Measurements from ENCODE around the gene NOVA2. TPM values are rescaled to one million over a fixed set of nuclear protein-coding genes. Genes with fewer than 3 reads are reported as not detected.
A peak's percentile ranks its signal among the peaks of the same experiment; 100 is the strongest.

NOVA2 gene
- polyA plus RNA-seq, 1 of the 3 experiments (the other 2 are of a cell fraction) = 1.9 TPM

- TF ChIP-seq, protein P1, sequence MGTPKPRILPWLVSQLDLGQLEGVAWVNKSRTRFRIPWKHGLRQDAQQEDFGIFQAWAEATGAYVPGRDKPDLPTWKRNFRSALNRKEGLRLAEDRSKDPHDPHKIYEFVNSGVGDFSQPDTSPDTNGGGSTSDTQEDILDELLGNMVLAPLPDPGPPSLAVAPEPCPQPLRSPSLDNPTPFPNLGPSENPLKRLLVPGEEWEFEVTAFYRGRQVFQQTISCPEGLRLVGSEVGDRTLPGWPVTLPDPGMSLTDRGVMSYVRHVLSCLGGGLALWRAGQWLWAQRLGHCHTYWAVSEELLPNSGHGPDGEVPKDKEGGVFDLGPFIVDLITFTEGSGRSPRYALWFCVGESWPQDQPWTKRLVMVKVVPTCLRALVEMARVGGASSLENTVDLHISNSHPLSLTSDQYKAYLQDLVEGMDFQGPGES (IDR thresholded peaks at IDR 0.05; ENCODE audit: low read depth, low read length) = no peak
Measured at GRCh38 chr19:45935267-45935666, 38.4 kb downstream of the NOVA2 start (continued).

GRCh38 chr19:45934551-45935230, 39.0 kb downstream of the NOVA2 start:
- H3K4me3 ChIP-seq (ENCODE audit: low read depth in 2 of 2, low read length in 1 of 2) = no peak overlapping the region
- no peaks in the 10 kb centered on the region for H3K4me1 ChIP-seq (ENCODE audit: control insufficient read depth in 1 of 2, insufficient read depth in 2 of 2, low read depth in 1 of 2, low read length in 1 of 2)
- no peaks in the 10 kb centered on the region for H3F3A ChIP-seq (replicated peaks; ENCODE audit: insufficient read depth)
- no peaks in the 10 kb centered on the region for H3K79me2 ChIP-seq (ENCODE audit: insufficient read depth)
- H3K9me3 ChIP-seq = no peaks in the 10 kb centered on the region
- no peaks in the 10 kb centered on the region for H3K36me3 ChIP-seq (replicated peaks in 1 of 2; ENCODE audit: control insufficient read depth in 1 of 2, insufficient read depth in 2 of 2, low read length in 1 of 2)
- ChIA-PET CTCF (interaction anchor here (1.3 kb wide), 1 partner anchor 71 kb away, joined by 3 read pairs; no protein-coding TSS in a partner anchor), POLR2A (no interaction called here)
- no peaks in the 10 kb centered on the region for H4K20me1 ChIP-seq (ENCODE audit: insufficient read depth)
- H3K9me2 ChIP-seq = no peaks in the 10 kb centered on the region
- 58% methylated on average over 19 of the region's 19 CpGs for WGBS (ENCODE audit: low lambda C conversion rate)
- H3K27ac ChIP-seq (ENCODE audit: low read depth in 2 of 2, low read length in 1 of 2) = no peak overlapping the region
- H3K27me3 ChIP-seq (ENCODE audit: insufficient read depth) = no peaks in the 10 kb centered on the region
- no peak overlapping the region for H3K9ac ChIP-seq
- H3K4me2 ChIP-seq = no peak overlapping the region
- DNase-seq = peak; percentile 49
- TF ChIP-seq RXRA (IDR thresholded peaks at IDR 0.05; ENCODE audit: borderline replicate concordance, low read depth) (no peak), JUND (IDR thresholded peaks at IDR 0.05) (no peak)
- H2AFZ ChIP-seq (ENCODE audit: low read depth) = no peak overlapping the region

DNA sequence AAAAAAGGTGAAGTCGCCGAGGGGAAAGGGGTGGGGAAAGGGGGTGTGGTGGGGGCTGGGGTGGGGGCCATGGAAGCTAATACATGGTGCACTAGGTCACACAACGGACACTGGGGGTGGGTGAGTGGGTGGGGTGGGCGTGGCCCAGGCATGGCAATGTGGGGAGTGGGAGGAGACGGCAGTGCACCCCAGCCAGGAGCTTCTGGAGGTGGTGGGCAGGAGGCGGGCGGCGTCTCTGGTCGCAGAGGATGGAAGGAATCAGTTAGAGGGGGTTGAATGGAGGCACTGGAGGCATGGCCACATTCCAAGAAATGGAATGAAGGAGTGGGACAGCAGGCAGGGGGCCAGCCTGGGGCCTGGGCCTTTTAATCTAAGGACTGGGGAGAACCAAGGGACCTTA, 39.9 kb downstream of the NOVA2 start:
- Histone ChIP-seq H3K9me3 (no peaks in the 10 kb centered on the region), H4K20me1 (ENCODE audit: insufficient read depth) (no peaks in the 10 kb centered on the region), H2AFZ (ENCODE audit: low read depth) (no peak overlapping the region), H3K4me1 (ENCODE audit: control insufficient read depth in 1 of 2, insufficient read depth in 2 of 2, low read depth in 1 of 2, low read length in 1 of 2) (no peaks in the 10 kb centered on the region), H3K9me2 (no peaks in the 10 kb centered on the region), H3K9ac (no peak overlapping the region), H3K27me3 (ENCODE audit: insufficient read depth) (no peaks in the 10 kb centered on the region), H3K4me2 (no peak overlapping the region), H3K27ac (ENCODE audit: low read depth in 2 of 2, low read length in 1 of 2) (no peak overlapping the region), H3K36me3 (replicated peaks in 1 of 2; ENCODE audit: control insufficient read depth in 1 of 2, insufficient read depth in 2 of 2, low read length in 1 of 2) (no peaks in the 10 kb centered on the region), H3K4me3 (ENCODE audit: low read depth in 2 of 2, low read length in 1 of 2) (no peak overlapping the region), H3K79me2 (ENCODE audit: insufficient read depth) (no peaks in the 10 kb centered on the region), H3F3A (replicated peaks; ENCODE audit: insufficient read depth) (no peaks in the 10 kb centered on the region)
- WGBS (ENCODE audit: low lambda C conversion rate) = 66% methylated on average over 9 of the region's 9 CpGs
- no peak for TF ChIP-seq SMC3 (IDR thresholded peaks at IDR 0.05; ENCODE audit: low read depth, low read length)
- TF ChIP-seq GABPA (IDR thresholded peaks at IDR 0.05; ENCODE audit: low read depth) = no peak
- no peak for TF ChIP-seq MXI1 (IDR thresholded peaks at IDR 0.05; ENCODE audit: low read depth, low read length)
- no peak for TF ChIP-seq YY1 (IDR thresholded peaks at IDR 0.05; ENCODE audit: low read depth)
- TF ChIP-seq POLR2AphosphoS5 (IDR thresholded peaks at IDR 0.05; ENCODE audit: low read depth, low read length) = no peak
- no peak for TF ChIP-seq RAD21 (IDR thresholded peaks at IDR 0.05; ENCODE audit: low read length)
- ChIA-PET POLR2A (interaction anchor here (0.6 kb wide), 1 partner anchor 30 kb away, joined by 4 read pairs; no protein-coding TSS in a partner anchor), CTCF (interaction anchor here (1.3 kb wide), 1 partner anchor 72 kb away, joined by 3 read pairs; no protein-coding TSS in a partner anchor)
- no peak for DNase-seq
